Testis (tissue), 3 donors: Measurements from ENCODE around the gene ALKBH7. TPM values are rescaled to one million over a fixed set of nuclear protein-coding genes. Genes with fewer than 3 reads are reported as not detected.
"Not testable (repeated sequence)": the region's sequence is repeated elsewhere in the genome, so short reads cannot be mapped to it uniquely, and the experiment has no call there.

Source experiments
- DNase-seq: peaks from one replicate; pipeline ENCODE4 v3.0.0-alpha.2; 2019
- H3K27ac ChIP-seq, 2 donors: fragments of 200-600 bp; sonication (generic); one replicate each; pipeline ENCODE4 v1.5.1; 2019
- H3K27me3 ChIP-seq: fragments of 200-600 bp; sonication (generic); one replicate; pipeline ENCODE4 v1.5.1; 2019
- H3K36me3 ChIP-seq: fragments of 200-600 bp; sonication (generic); one replicate; pipeline ENCODE4 v1.5.1; 2017; ENCODE audit warnings: low read depth; ENCODE audit errors: missing control alignments
- H3K4me1 ChIP-seq: fragments of 200-600 bp; sonication (generic); one replicate; pipeline ENCODE4 v1.5.1; 2019
- H3K4me3 ChIP-seq, 2 donors: fragments of 200-600 bp; sonication (generic); one replicate each; pipeline ENCODE4 v1.5.1; 2017 to 2019
- H3K9me3 ChIP-seq: fragments of 200-600 bp; sonication (generic); one replicate; pipeline ENCODE4 v1.5.1; 2017
- CTCF ChIP-seq, 3 experiments: fragments of 450-650 bp in 2 of 3; fragments of 200-600 bp in 1 of 3; sonication (generic) in 1 of 3; IDR thresholded peaks; one replicate each; pipeline ENCODE4 v1.5.1; 2016 to 2019; ENCODE audit warnings: antibody characterized with exemption in 3 of 3, mild to moderate bottlenecking in 2 of 3, moderate library complexity in 1 of 3
- POLR2A ChIP-seq: fragments of 450-650 bp; IDR thresholded peaks from one replicate; pipeline ENCODE4 v1.6.1; 2017; ENCODE audit warnings: antibody characterized with exemption, mild to moderate bottlenecking, moderate library complexity
- WGBS, 2 donors: methylation state at CpG; one replicate each; pipeline ENCODE4 v1.1.5; 2018; 5-methylcytosine and 5-hydroxymethylcytosine counted together
- intact Hi-C: fragments of 100-400 bp; cut with DNase I; formaldehyde crosslinking; loops from one replicate; pipeline ENCODE4 v1.15.1; 2023; ENCODE audit warnings: low total_unique reads
- polyA plus RNA-seq: library from polyadenylated mRNA; stranded (reverse); fragments of 350-450 nt; fragmentation: Illumina TruSeq; extraction: RNeasy Lipid Tissue Mini Kit (QIAGEN cat#74804); gene quantifications from one replicate; pipeline ENCODE4 v1.2.3, GENCODE V29; 2014; ENCODE audit warnings: low read depth, low replicate concordance; ENCODE audit not compliant: insufficient read depth
- total RNA-seq, 2 donors: library from RNA; depleted of rRNA; stranded (reverse); fragments of >200 nt; gene quantifications; one replicate each; pipeline ENCODE4 v1.2.3, GENCODE V29; 2016

Gene ALKBH7
- total and polyA plus RNA-seq, 3 donors from 2014 or later, result 243 to 608 (median 524) TPM

DNA sequence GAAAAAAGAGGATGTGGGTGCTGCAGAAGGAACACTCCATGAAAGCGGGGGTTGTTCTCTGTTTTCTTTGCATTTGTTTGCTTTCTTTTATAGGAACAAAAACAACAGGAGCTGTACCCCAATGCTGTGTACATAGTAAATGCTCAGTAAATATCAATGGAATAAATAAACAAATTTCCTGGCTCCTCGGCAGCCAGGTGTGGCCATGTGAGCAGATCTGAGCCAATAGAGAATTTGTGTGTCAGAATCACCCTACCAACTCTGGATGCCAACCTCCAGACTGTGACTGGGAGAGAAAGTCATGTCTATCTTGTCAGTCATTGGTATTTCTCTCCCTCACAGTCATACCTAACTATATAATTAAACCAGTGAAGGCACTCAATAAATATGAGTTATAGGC is 21.9 kb upstream of the ALKBH7 start:
- H3K9me3 ChIP-seq, result no peaks in the 10 kb centered on the region
- no peak overlapping the region for H3K4me3 ChIP-seq
- H3K27me3 ChIP-seq, result no peaks in the 10 kb centered on the region
- intact Hi-C loops, result no loop called here
- TF ChIP-seq CTCF (IDR thresholded peaks at IDR 0.05), result no peak
- no peak for TF ChIP-seq POLR2A
- WGBS, 2 donors, result 81 to 87% methylated on average over 2 of the region's 2 CpGs
- no peaks in the 10 kb centered on the region for H3K36me3 ChIP-seq
- no peak for DNase-seq
- no peaks in the 10 kb centered on the region for H3K4me1 ChIP-seq
- H3K27ac ChIP-seq, result no peak overlapping the region

DNA sequence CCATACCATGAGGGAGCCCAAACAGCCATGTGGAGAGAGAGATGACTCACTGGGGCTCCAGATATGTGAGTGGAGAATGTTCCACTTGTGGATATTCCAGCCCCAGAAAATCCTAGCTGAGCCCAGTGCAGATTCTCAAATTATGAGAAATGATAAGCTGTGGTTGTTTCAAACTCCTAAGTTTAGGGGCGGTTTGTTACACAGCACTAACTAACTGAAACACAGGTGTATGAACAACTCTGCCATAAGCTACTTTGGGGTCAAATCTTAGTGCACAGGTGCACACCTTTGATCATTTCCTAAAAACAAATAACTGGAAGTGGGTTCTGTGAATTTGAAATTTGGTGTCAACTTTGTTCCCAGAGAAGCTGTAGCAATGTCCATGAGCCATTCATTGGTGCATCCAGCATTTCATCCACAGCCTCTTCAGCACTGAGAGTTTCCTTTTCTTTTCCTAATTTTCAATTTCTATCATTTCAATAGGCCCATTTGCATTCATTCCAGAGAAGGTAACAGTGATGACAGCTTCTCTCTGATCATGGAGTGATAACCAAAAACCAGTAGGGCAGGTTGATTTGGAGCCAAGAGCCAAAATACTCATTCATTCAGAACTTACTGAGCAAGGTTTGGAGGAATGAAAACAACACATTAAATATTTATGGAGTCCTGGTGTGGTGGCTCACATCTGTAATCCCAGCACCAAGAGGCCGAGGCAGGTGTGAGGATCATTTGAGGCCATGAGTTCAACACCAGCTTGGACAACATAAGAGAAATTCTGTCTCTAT is 20.0 kb upstream of the ALKBH7 start:
- Histone ChIP-seq H3K27ac (no peak overlapping the region), H3K4me3 (no peak overlapping the region), H3K4me1 (no peaks in the 10 kb centered on the region), H3K27me3 (no peaks in the 10 kb centered on the region), H3K9me3 (no peaks in the 10 kb centered on the region), H3K36me3 (no peaks in the 10 kb centered on the region)
- WGBS, 2 donors, result 81 to 86% methylated on average over 2 of the region's 2 CpGs
- intact Hi-C loops, result no loop called here
- TF ChIP-seq CTCF (IDR thresholded peaks at IDR 0.05) (no peak), POLR2A (no peak)
- no peak for DNase-seq

- no peak for DNase-seq
- Histone ChIP-seq H3K27ac (no peak overlapping the region), H3K36me3 (no peaks in the 10 kb centered on the region), H3K9me3 (no peaks in the 10 kb centered on the region), H3K4me3 (no peak overlapping the region), H3K27me3 (no peaks in the 10 kb centered on the region), H3K4me1 (peaks cover 4% of the 10 kb centered on the region)
- WGBS, 2 donors, result 46 to 63% methylated on average over 4 of the region's 4 CpGs
- intact Hi-C loops, result no loop called here
- TF ChIP-seq CTCF (IDR thresholded peaks at IDR 0.05) (peak in 2 of 3 experiments; percentile 17 to 62), POLR2A (no peak)
These were observed 18.4 kb upstream of the ALKBH7 start for GRCh38 chr19:6354098-6354674.

DNA sequence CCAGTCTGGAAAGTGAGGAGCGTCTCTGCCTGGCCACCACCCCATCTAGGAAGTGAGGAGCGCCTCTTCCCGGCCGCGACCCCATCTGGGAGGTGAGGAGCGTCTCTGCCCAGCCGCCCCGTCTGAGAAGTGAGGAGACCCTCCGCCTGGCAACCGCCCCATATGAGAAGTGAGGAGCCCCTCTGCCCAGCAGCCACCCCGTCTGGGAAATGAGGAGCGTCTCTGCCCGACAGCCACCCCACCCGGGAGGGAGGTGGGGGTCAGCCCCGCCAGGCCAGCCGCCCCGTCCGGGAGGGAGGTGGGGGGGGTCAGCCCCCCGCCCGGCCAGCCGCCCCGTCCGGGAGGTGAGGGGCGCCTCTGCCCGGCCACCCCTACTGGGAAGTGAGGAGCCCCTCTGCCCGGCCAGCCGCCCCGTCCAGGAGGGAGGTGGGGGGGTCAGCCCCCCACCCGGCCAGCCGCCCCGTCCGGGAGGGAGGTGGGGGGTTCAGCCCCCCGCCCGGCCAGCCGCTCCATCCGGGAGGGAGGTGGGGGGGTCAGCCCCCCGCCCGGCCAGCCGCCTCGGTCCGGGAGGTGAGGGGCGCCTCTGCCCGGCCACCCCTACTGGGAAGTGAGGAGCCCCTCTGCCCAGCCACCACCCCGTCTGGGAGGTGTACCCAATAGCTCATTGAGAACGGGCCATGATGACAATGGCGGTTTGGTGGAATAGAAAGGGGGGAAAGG is 17.1 kb upstream of the ALKBH7 start:
- H3K4me3 ChIP-seq, intact Hi-C loops, H3K9me3 ChIP-seq, H3K4me1 ChIP-seq, H3K36me3 ChIP-seq, DNase-seq, H3K27me3 ChIP-seq, H3K27ac ChIP-seq: not testable (repeated sequence)
- WGBS, 2 donors, result 91 to 94% methylated on average over 3 to 35 of the region's 46 CpGs

- peaks cover 6% of the 10 kb centered on the region for H3K4me1 ChIP-seq
- H3K9me3 ChIP-seq, result no peaks in the 10 kb centered on the region
- H3K27ac ChIP-seq, result no peak overlapping the region
- WGBS, 2 donors, result 84 to 85% methylated on average over 10 to 14 of the region's 14 CpGs
- H3K36me3 ChIP-seq, result no peaks in the 10 kb centered on the region
- H3K4me3 ChIP-seq, result no peak overlapping the region
- TF ChIP-seq CTCF (IDR thresholded peaks at IDR 0.05) (no peak), POLR2A (no peak)
- no peaks in the 10 kb centered on the region for H3K27me3 ChIP-seq
- DNase-seq, result no peak
- intact Hi-C loops, result no loop called here
These were observed 15.4 kb upstream of the ALKBH7 start for GRCh38 chr19:6357174-6357573.
